Lung (tissue), 12 donors: Measurements from ENCODE around the gene GLA. TPM values are rescaled to one million over a fixed set of nuclear protein-coding genes. Genes with fewer than 3 reads are reported as not detected.

Experiments
- ATAC-seq: fragments of 200-7000 bp; cut with Tn5 transposase; one replicate; pipeline ENCODE4 v1.9.1; 2020; ENCODE audit warnings: moderate number of reproducible peaks; ENCODE audit not compliant: insufficient read depth, low FRiP score
- DNase-seq, 3 donors: peaks; one replicate each; pipeline ENCODE4 v3.0.0-alpha.2; 2013 to 2017
- H3K27ac ChIP-seq, 2 donors: one replicate each; pipeline ENCODE4 v1.5.1; 2013; ENCODE audit warnings: mild to moderate bottlenecking in 2 of 2, moderate library complexity in 2 of 2, control low read depth in 1 of 2, inconsistent platforms in 1 of 2, low read depth in 1 of 2, low read length in 1 of 2
- H3K27me3 ChIP-seq, 3 donors: one replicate each; pipeline ENCODE4 v1.5.1; 2013; ENCODE audit warnings: low read length in 2 of 3; ENCODE audit not compliant: control insufficient read depth in 3 of 3, insufficient read depth in 3 of 3
- H3K36me3 ChIP-seq, 4 donors: one replicate each; pipeline ENCODE4 v1.5.1; 2013; ENCODE audit warnings: low read length in 4 of 4, mild to moderate bottlenecking in 1 of 4, moderate library complexity in 1 of 4; ENCODE audit not compliant: control insufficient read depth in 4 of 4, insufficient read depth in 4 of 4
- H3K4me1 ChIP-seq, 5 donors: one replicate each; pipeline ENCODE4 v1.5.1; 2013; ENCODE audit warnings: low read length in 5 of 5, mild to moderate bottlenecking in 2 of 5, moderate library complexity in 1 of 5; ENCODE audit not compliant: control insufficient read depth in 5 of 5, insufficient read depth in 5 of 5
- H3K4me3 ChIP-seq: one replicate; pipeline ENCODE4 v1.5.1; 2013; ENCODE audit warnings: mild to moderate bottlenecking, control low read depth, moderate library complexity
- H3K9ac ChIP-seq, 2 donors: one replicate each; pipeline ENCODE4 v1.5.1; 2013; ENCODE audit warnings: low read length in 2 of 2, control low read depth in 1 of 2; ENCODE audit not compliant: insufficient read depth in 1 of 2
- H3K9me3 ChIP-seq, 4 donors: one replicate each; pipeline ENCODE4 v1.5.1; 2013; ENCODE audit warnings: low read length in 3 of 4, mild to moderate bottlenecking in 1 of 4, moderate library complexity in 1 of 4; ENCODE audit not compliant: control insufficient read depth in 4 of 4, insufficient read depth in 3 of 4
- WGBS, 2 donors: extraction: QIAGEN DNeasy Blood & Tissue Kit; methylation state at CpG; one replicate each; pipeline ENCODE4 v1.1.7; 2013; 5-methylcytosine and 5-hydroxymethylcytosine counted together
- polyA plus RNA-seq, 2 donors: library from polyadenylated mRNA; stranded (reverse); fragments of 200-250 nt; gene quantifications; one replicate each; pipeline ENCODE4 v1.2.1, GENCODE V29; 2013
- total RNA-seq, 2 donors: library from RNA; depleted of rRNA in 1 of 2; stranded (reverse); fragments of >200 nt in 1 of 2; gene quantifications; one replicate each; pipeline ENCODE4 v1.2.1, GENCODE V29; 2014 to 2021
- TF ChIP-seq, protein P1 (sequence below): IDR thresholded peaks from 2 replicates; pipeline ENCODE4 v1.5.1; 2012; ENCODE audit warnings: mild to moderate bottlenecking; ENCODE audit errors: control extremely low read depth, extremely low read depth
- donor health status: control.
- donor health status: control.
- donor health status: Bipolar disorder and iron deficiency.
- donor health status: healthy.
- donor health status: DM: yes; HTN: yes; CAD: no.

Gene GLA
- total and polyA plus RNA-seq, 4 donors: 26.4 to 55.7 (median 47.2) TPM

DNA sequence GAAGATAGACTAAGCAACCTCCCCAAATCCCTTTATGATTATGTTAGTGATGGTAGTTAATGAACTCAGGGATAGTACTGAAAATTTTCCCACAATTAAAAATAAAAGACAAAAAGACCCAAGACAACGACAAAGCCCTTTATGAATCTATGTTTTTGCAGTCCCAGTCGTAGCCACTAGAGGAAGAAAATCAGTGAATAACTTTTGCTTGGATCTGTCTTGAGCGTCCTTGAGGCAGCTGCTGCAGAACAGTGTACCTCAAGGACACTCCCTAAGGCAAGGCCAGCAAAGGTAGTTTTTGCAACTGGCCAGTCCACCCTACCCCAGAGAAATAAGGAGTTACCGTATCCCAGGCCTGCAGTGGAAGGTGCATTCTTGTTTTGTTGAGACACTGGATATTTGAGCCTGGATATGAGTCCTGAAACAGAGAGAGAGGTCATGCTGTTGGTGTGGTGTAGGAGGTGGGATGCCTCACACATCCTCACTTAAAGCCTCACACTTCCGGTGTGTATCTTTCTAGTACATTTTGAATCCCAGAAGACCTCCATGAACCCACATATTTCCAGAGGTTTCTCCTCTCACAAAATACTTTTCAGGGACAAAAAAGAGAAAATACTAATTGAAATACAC, 50.4 kb downstream of the GLA start:
- DNase-seq: peak in 1 of 3 donors; percentile 3
- no peaks in the 10 kb centered on the region for H3K4me1 ChIP-seq
- peaks cover 0 to 2% (median 0%) of the 10 kb centered on the region in 4 donors for H3K9me3 ChIP-seq
- H3K9ac ChIP-seq: no peak overlapping the region
- peaks cover 3 to 11% (median 6%) of the 10 kb centered on the region in 3 donors for H3K27me3 ChIP-seq
- ATAC-seq: no peak
- 54 to 63% methylated on average over 5 of the region's 5 CpGs for WGBS, 2 donors
- no peak overlapping the region for H3K4me3 ChIP-seq
- TF ChIP-seq, protein P1, sequence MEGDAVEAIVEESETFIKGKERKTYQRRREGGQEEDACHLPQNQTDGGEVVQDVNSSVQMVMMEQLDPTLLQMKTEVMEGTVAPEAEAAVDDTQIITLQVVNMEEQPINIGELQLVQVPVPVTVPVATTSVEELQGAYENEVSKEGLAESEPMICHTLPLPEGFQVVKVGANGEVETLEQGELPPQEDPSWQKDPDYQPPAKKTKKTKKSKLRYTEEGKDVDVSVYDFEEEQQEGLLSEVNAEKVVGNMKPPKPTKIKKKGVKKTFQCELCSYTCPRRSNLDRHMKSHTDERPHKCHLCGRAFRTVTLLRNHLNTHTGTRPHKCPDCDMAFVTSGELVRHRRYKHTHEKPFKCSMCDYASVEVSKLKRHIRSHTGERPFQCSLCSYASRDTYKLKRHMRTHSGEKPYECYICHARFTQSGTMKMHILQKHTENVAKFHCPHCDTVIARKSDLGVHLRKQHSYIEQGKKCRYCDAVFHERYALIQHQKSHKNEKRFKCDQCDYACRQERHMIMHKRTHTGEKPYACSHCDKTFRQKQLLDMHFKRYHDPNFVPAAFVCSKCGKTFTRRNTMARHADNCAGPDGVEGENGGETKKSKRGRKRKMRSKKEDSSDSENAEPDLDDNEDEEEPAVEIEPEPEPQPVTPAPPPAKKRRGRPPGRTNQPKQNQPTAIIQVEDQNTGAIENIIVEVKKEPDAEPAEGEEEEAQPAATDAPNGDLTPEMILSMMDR: no peak
- H3K36me3 ChIP-seq: peaks cover 0 to 2% (median 0%) of the 10 kb centered on the region in 4 donors
- H3K27ac ChIP-seq: no peak overlapping the region

- Histone ChIP-seq H3K27ac (no peak overlapping the region), H3K9ac (no peak overlapping the region), H3K4me3 (no peak overlapping the region), H3K36me3 (no peaks in the 10 kb centered on the region), H3K27me3 (peaks cover 0 to 2% (median 0%) of the 10 kb centered on the region in 3 donors), H3K4me1 (no peaks in the 10 kb centered on the region), H3K9me3 (peaks cover 0 to 4% (median 0%) of the 10 kb centered on the region in 4 donors)
- WGBS, 2 donors: 44 to 52% methylated on average over 4 of the region's 4 CpGs
- no peak for DNase-seq
- TF ChIP-seq, protein P1: no peak
- no peak for ATAC-seq
Measured at GRCh38 chrX:101349193-101349562, 58.5 kb downstream of the GLA start.

DNA sequence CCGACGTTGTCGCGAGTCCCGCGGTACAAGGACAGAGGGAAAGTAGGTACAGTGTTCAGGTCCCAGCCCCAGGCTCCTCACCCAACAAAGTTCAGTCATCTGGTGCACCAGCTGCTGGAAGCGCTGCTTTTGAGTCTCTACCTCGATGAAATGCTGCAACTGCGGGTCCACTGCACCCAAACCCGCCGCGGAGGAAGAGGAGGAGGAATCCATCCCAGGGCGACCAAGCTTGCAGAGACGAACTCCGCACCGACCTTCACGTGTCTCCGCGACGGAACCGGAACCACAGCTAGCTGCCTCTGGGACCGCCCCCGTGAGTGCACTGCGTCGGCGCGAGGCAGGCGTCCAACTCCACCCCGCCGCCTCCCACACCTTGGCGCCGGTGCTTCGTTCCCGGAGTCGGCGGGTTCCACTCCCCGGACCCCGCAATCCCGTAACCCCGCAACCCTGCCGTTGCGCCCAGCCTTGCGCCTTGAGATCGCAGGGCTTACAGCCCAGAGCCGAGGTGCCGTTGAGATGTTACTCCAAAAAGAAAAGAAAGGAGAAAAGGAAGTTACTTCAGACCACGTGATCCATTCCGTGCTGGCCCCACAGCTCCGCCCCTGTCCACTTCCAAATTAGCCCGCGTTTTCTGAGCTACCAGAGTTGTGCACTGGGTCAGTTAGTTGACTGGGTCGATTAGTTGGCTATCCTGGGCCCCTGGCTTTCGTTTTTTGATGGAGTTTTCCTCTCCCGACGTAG, 59.1 kb downstream of the GLA start, which contains the start of gene TIMM8A:
TSS of gene TIMM8A (minus strand) at position 291 of the 741 bp plus-strand sequence. CDS start at position 213, 78 bp downstream.
- 0 to 31% methylated on average over 27 to 55 of the region's 55 CpGs for WGBS, 2 donors
- peak within 1 kb of the TSS; percentile 80 to 93 for H3K27ac ChIP-seq
- peaks cover 0 to 2% (median 0%) of the 10 kb centered on the region in 3 donors for H3K27me3 ChIP-seq
- H3K36me3 ChIP-seq: no peaks in the 10 kb centered on the region
- H3K4me3 ChIP-seq: peak within 1 kb of the TSS; percentile 58
- H3K9ac ChIP-seq: peak within 1 kb of the TSS in 1 of 2 donors; percentile 51
- peak; percentile 76 to 81 (median 80) for DNase-seq
- H3K4me1 ChIP-seq: no peaks in the 10 kb centered on the region
- TF ChIP-seq, protein P1: no peak
- ATAC-seq: peak; percentile 98
- peaks cover 0 to 4% (median 0%) of the 10 kb centered on the region in 4 donors for H3K9me3 ChIP-seq
